H9 (cell line): ENCODE results near the gene CSMD2. TPM values are rescaled to one million over a fixed set of nuclear protein-coding genes. Genes with fewer than 3 reads are reported as not detected.

Experiments used
- DNase-seq: peaks from one replicate; pipeline ENCODE4 v3.0.0-alpha.2; 2017
- H2AFZ ChIP-seq: one replicate; pipeline ENCODE4 v1.6.1; 2013; ENCODE audit warnings: mild to moderate bottlenecking, low read length, control low read depth, moderate library complexity
- H2AK5ac ChIP-seq: 2 replicates; pipeline ENCODE4 v1.6.1; 2013; ENCODE audit warnings: low read length, control low read depth, mixed read lengths; ENCODE audit not compliant: insufficient read length
- H2BK120ac ChIP-seq: one replicate; pipeline ENCODE4 v1.6.1; 2013; ENCODE audit warnings: low read depth, mild to moderate bottlenecking, low read length, control low read depth, inconsistent platforms; ENCODE audit not compliant: poor library complexity, severe bottlenecking
- H2BK12ac ChIP-seq: 2 replicates; pipeline ENCODE4 v1.6.1; 2013; ENCODE audit warnings: low read length, control low read depth, mixed read lengths, low read depth; ENCODE audit not compliant: insufficient read length
- H2BK15ac ChIP-seq: 2 replicates; pipeline ENCODE4 v1.6.1; 2013; ENCODE audit warnings: low read depth, low read length, control low read depth
- H2BK20ac ChIP-seq: one replicate; pipeline ENCODE4 v1.6.1; 2013; ENCODE audit warnings: low read depth, mild to moderate bottlenecking, low read length, control low read depth, inconsistent platforms; ENCODE audit not compliant: poor library complexity, severe bottlenecking
- H2BK5ac ChIP-seq: 2 replicates; pipeline ENCODE4 v1.6.1; 2013; ENCODE audit warnings: low read length, control low read depth, mixed read lengths; ENCODE audit not compliant: insufficient read length
- H3K14ac ChIP-seq: 2 replicates; pipeline ENCODE4 v1.6.1; 2013; ENCODE audit warnings: low read length, control low read depth; ENCODE audit not compliant: insufficient read depth
- H3K18ac ChIP-seq: 2 replicates; pipeline ENCODE4 v1.6.1; 2013; ENCODE audit warnings: low read depth, mild to moderate bottlenecking, mixed read lengths, low read length, control low read depth; ENCODE audit not compliant: insufficient read length
- H3K23ac ChIP-seq: 2 replicates; pipeline ENCODE4 v1.6.1; 2013; ENCODE audit warnings: low read length, control low read depth, mixed read lengths, low read depth; ENCODE audit not compliant: insufficient read length
- H3K23me2 ChIP-seq: 2 replicates; pipeline ENCODE4 v1.6.1; 2013; ENCODE audit warnings: low read depth, mild to moderate bottlenecking, mixed read lengths, low read length, control low read depth; ENCODE audit not compliant: insufficient read length, poor library complexity, severe bottlenecking
- H3K27ac ChIP-seq: 2 replicates; pipeline ENCODE4 v1.5.1; 2013; ENCODE audit warnings: low read length, control low read depth, mixed read lengths, low read depth; ENCODE audit not compliant: insufficient read length
- H3K27me3 ChIP-seq: 2 replicates; pipeline ENCODE4 v1.6.1; 2013; ENCODE audit warnings: low read length, control low read depth, inconsistent platforms; ENCODE audit not compliant: insufficient read depth
- H3K4ac ChIP-seq: 2 replicates; pipeline ENCODE4 v1.6.1; 2013; ENCODE audit warnings: low read depth, mild to moderate bottlenecking, control low read depth, inconsistent platforms, low read length, moderate library complexity
- H3K4me1 ChIP-seq: 2 replicates; pipeline ENCODE4 v1.6.1; 2013; ENCODE audit warnings: low read length, control low read depth, inconsistent platforms; ENCODE audit not compliant: insufficient read depth
- H3K4me2 ChIP-seq: 2 replicates; pipeline ENCODE4 v1.6.1; 2013; ENCODE audit warnings: low read length, control low read depth, mixed read lengths; ENCODE audit not compliant: insufficient read length, insufficient read depth
- H3K56ac ChIP-seq: 2 replicates; pipeline ENCODE4 v1.6.1; 2013; ENCODE audit warnings: low read depth, mild to moderate bottlenecking, mixed read lengths, low read length, control low read depth; ENCODE audit not compliant: insufficient read length
- H3K79me1 ChIP-seq: 2 replicates; pipeline ENCODE4 v1.6.1; 2013; ENCODE audit warnings: low read depth, mild to moderate bottlenecking, moderate library complexity, low read length, control low read depth, inconsistent platforms; ENCODE audit not compliant: insufficient read depth, poor library complexity, severe bottlenecking
- H3K79me2 ChIP-seq: 2 replicates; pipeline ENCODE4 v1.6.1; 2013; ENCODE audit warnings: low read length, control low read depth, inconsistent platforms; ENCODE audit not compliant: insufficient read depth
- H3K9ac ChIP-seq: 2 replicates; pipeline ENCODE4 v1.6.1; 2013; ENCODE audit warnings: low read length, control low read depth, mixed read lengths; ENCODE audit not compliant: insufficient read length; ENCODE audit errors: extremely low read depth
- H3K9me3 ChIP-seq: one replicate; pipeline ENCODE4 v1.6.1; 2013; ENCODE audit warnings: low read depth, low read length, inconsistent platforms; ENCODE audit not compliant: control insufficient read depth
- H3T11ph ChIP-seq: one replicate; pipeline ENCODE4 v1.6.1; 2013; ENCODE audit warnings: mild to moderate bottlenecking, low read length, control low read depth, inconsistent platforms
- H4K20me1 ChIP-seq: one replicate; pipeline ENCODE4 v1.6.1; 2013; ENCODE audit not compliant: control insufficient read depth, insufficient read length, insufficient read depth
- H4K5ac ChIP-seq: 2 replicates; pipeline ENCODE4 v1.6.1; 2013; ENCODE audit warnings: low read depth, mild to moderate bottlenecking, mixed read lengths, low read length, control low read depth; ENCODE audit not compliant: insufficient read length
- H4K8ac ChIP-seq: replicated peaks from 2 replicates; pipeline ENCODE4 v1.6.1; 2013; ENCODE audit warnings: low read length, control low read depth, mixed read lengths, low read depth; ENCODE audit not compliant: insufficient read length
- H4K91ac ChIP-seq: 2 replicates; pipeline ENCODE4 v1.6.1; 2013; ENCODE audit warnings: low read depth, mild to moderate bottlenecking, moderate library complexity, mixed read lengths, low read length, control low read depth; ENCODE audit not compliant: insufficient read length
- H3K27ac Mint-ChIP-seq, 3 experiments: 2 replicates in 2 of 3; 3 replicates in 1 of 3; pipeline ENCODE4 v1.8.0; 2020 to 2021; ENCODE audit warnings: mixed read lengths in 3 of 3, mild to moderate bottlenecking in 1 of 3, moderate library complexity in 1 of 3
- H3K27me3 Mint-ChIP-seq: 2 replicates; pipeline ENCODE4 v1.8.0; 2021; ENCODE audit warnings: low read depth, mild to moderate bottlenecking, moderate library complexity, mixed read lengths
- H3K36me3 Mint-ChIP-seq, 3 experiments: 2 replicates in 2 of 3; 3 replicates in 1 of 3; pipeline ENCODE4 v1.8.0; 2020 to 2021; ENCODE audit warnings: low read depth in 3 of 3, mixed read lengths in 3 of 3; ENCODE audit not compliant: insufficient read depth in 1 of 3
- H3K4me1 Mint-ChIP-seq, 2 experiments: 2 replicates each; pipeline ENCODE4 v1.8.0; 2020; ENCODE audit warnings: mixed read lengths in 2 of 2
- H3K4me3 Mint-ChIP-seq, 2 experiments: 2 replicates in 1 of 2; 3 replicates in 1 of 2; pipeline ENCODE4 v1.8.0; 2020 to 2021; ENCODE audit warnings: mild to moderate bottlenecking in 2 of 2, mixed read lengths in 2 of 2, moderate library complexity in 1 of 2
- H3K9me3 Mint-ChIP-seq, 2 experiments: 2 replicates in 1 of 2; 3 replicates in 1 of 2; pipeline ENCODE4 v1.8.0; 2020; ENCODE audit warnings: mild to moderate bottlenecking in 2 of 2, mixed read lengths in 2 of 2, moderate library complexity in 1 of 2
- CTCF ChIP-seq: fragments of 200-600 bp; sonication (generic); conservative IDR thresholded peaks from 3 replicates; pipeline ENCODE4 v1.8.0; 2021; ENCODE audit warnings: antibody characterized with exemption, mild to moderate bottlenecking
- WGBS: extraction: QIAGEN DNeasy Blood & Tissue Kit; methylation state at CpG from one replicate; pipeline ENCODE4 v1.1.7; 2013; ENCODE audit warnings: missing lambda C conversion rate, low lambda C conversion rate, mixed read lengths; ENCODE audit not compliant: insufficient read length; ENCODE audit errors: extremely low coverage; 5-methylcytosine and 5-hydroxymethylcytosine counted together
- total RNA-seq: library from RNA; stranded (reverse); gene quantifications from 2 replicates; pipeline ENCODE4 v1.2.1, GENCODE V29; 2021

Gene CSMD2
- total RNA-seq, 1 experiment from 2014 or later = 6.4 TPM

GRCh38 chr1:33850481-33850880 is 314.5 kb downstream of the CSMD2 start:
- H2BK120ac ChIP-seq = no peak overlapping the region
- H3K27me3 ChIP-seq = no peaks in the 10 kb centered on the region
- TF ChIP-seq CTCF = no peak
- H3K14ac ChIP-seq = no peak overlapping the region
- Mint-ChIP-seq H3K4me3 (no peak overlapping the region), H3K27me3 (no peaks in the 10 kb centered on the region; the same call in 1 of the 2 replicates), H3K9me3 (no peaks in the 10 kb centered on the region), H3K36me3 (no peaks in the 10 kb centered on the region; a peak in 2 of 7 replicates), H3K27ac (no peak overlapping the region), H3K4me1 (peaks cover 25 to 30% of the 10 kb centered on the region in 2 experiments)
- H3K56ac ChIP-seq = no peak overlapping the region
- H3K9me3 ChIP-seq = no peaks in the 10 kb centered on the region
- no peaks in the 10 kb centered on the region for H3K79me2 ChIP-seq
- WGBS = no CpG with 5 or more reads among the region's 1 CpG
- no peak overlapping the region for H4K8ac ChIP-seq
- peaks cover 6% of the 10 kb centered on the region; the same call in 1 of the 2 replicates for H3K4me1 ChIP-seq
- no peaks in the 10 kb centered on the region for H4K20me1 ChIP-seq
- H2BK5ac ChIP-seq = no peak overlapping the region
- H2AK5ac ChIP-seq = no peak overlapping the region
- H3K23me2 ChIP-seq = no peaks in the 10 kb centered on the region
- no peak overlapping the region for H4K91ac ChIP-seq
- no peak overlapping the region for H3K18ac ChIP-seq
- no peak overlapping the region for H3T11ph ChIP-seq
- no peak overlapping the region for H3K4me2 ChIP-seq
- H4K5ac ChIP-seq = no peak overlapping the region
- no peak overlapping the region for H2AFZ ChIP-seq
- no peak overlapping the region for H3K4ac ChIP-seq
- no peak overlapping the region for H2BK12ac ChIP-seq
- no peak overlapping the region for H3K9ac ChIP-seq
- H3K23ac ChIP-seq = no peak overlapping the region
- no peak for DNase-seq
- H2BK15ac ChIP-seq = no peak overlapping the region
- H3K79me1 ChIP-seq = no peaks in the 10 kb centered on the region
- H2BK20ac ChIP-seq = no peak overlapping the region
- H3K27ac ChIP-seq = no peak overlapping the region
